Measurements from ENCODE around the gene CLPTM1. TPM values are rescaled to one million over a fixed set of nuclear protein-coding genes. Genes with fewer than 3 reads are reported as not detected.
"Not testable (repeated sequence)": the region's sequence is repeated elsewhere in the genome, so short reads cannot be mapped to it uniquely, and the experiment has no call there.

CLPTM1 gene
- total RNA-seq, 1 donor from 2014 or later: 40.7 TPM

- Histone ChIP-seq H3K4me3 (ENCODE audit: low read length in 3 of 3) (no peak overlapping the region), H3K36me3 (ENCODE audit: control insufficient read depth in 3 of 3, insufficient read depth in 3 of 3, low read length in 3 of 3) (peaks cover 50 to 55% (median 51%) of the 10 kb centered on the region in 3 donors), H3K27ac (ENCODE audit: low read depth, low read length) (no peak overlapping the region), H3K9ac (ENCODE audit: low read depth in 1 of 3, low read length in 3 of 3) (no peak overlapping the region), H3K4me1 (ENCODE audit: control insufficient read depth in 3 of 3, insufficient read depth in 3 of 3, low read length in 3 of 3) (no peaks in the 10 kb centered on the region), H3K9me3 (ENCODE audit: control insufficient read depth in 3 of 3, low read length in 3 of 3) (no peaks in the 10 kb centered on the region), H3K27me3 (ENCODE audit: control insufficient read depth in 3 of 3, insufficient read depth in 3 of 3, low read length in 3 of 3) (no peaks in the 10 kb centered on the region)
These were observed 35.8 kb downstream of the CLPTM1 start for GRCh38 chr19:44990966-44991365.

DNA sequence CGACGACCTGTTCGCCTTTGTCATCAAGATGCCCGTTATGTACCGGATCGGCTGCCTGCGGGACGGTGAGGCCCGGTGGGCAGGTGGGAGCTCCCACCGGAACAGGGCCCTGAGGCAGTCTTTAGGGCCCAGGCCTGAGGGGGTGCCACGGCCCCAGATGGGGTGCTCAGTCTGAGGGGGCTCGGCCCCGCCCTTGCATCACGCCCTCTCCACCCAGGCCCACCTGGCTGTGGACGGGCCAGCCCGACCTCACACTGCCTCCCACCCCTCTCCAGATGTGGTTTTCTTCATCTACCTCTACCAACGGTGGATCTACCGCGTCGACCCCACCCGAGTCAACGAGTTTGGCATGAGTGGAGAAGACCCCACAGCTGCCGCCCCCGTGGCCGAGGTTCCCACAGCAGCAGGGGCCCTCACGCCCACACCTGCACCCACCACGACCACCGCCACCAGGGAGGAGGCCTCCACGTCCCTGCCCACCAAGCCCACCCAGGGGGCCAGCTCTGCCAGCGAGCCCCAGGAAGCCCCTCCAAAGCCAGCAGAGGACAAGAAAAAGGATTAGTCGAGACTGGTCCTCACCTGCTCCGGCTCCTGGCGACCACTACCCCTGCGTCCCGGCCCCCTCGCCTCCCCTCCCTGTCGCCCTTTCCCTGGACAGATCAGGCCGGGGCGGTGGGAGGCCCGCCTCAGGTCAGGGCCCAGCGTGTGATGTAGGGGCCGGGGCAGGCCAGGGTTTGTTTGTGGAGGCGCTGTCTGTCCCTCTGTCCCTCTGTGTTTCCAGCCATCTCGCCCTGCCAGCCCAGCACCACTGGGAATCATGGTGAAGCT, 37.4 kb downstream of the CLPTM1 start:
- no peak overlapping the region for H3K9ac ChIP-seq (ENCODE audit: low read depth in 1 of 3, low read length in 3 of 3)

GRCh38 chr19:44993526-44993925, 38.3 kb downstream of the CLPTM1 start:
- Histone ChIP-seq H3K27me3 (ENCODE audit: control insufficient read depth in 3 of 3, insufficient read depth in 3 of 3, low read length in 3 of 3) (no peaks in the 10 kb centered on the region), H3K27ac (ENCODE audit: low read depth, low read length) (no peak overlapping the region), H3K9ac (ENCODE audit: low read depth in 1 of 3, low read length in 3 of 3) (no peak overlapping the region), H3K9me3 (ENCODE audit: control insufficient read depth in 3 of 3, low read length in 3 of 3) (no peaks in the 10 kb centered on the region), H3K4me1 (ENCODE audit: control insufficient read depth in 3 of 3, insufficient read depth in 3 of 3, low read length in 3 of 3) (no peaks in the 10 kb centered on the region), H3K36me3 (ENCODE audit: control insufficient read depth in 3 of 3, insufficient read depth in 3 of 3, low read length in 3 of 3) (peaks cover 32 to 34% (median 32%) of the 10 kb centered on the region in 3 donors), H3K4me3 (ENCODE audit: low read length in 3 of 3) (no peak overlapping the region)

More for the DNA sequence above, 37.4 kb downstream of the CLPTM1 start:
- Histone ChIP-seq H3K4me1 (ENCODE audit: control insufficient read depth in 3 of 3, insufficient read depth in 3 of 3, low read length in 3 of 3) (no peaks in the 10 kb centered on the region), H3K4me3 (ENCODE audit: low read length in 3 of 3) (no peak overlapping the region), H3K36me3 (ENCODE audit: control insufficient read depth in 3 of 3, insufficient read depth in 3 of 3, low read length in 3 of 3) (peaks cover 37 to 41% (median 37%) of the 10 kb centered on the region in 3 donors), H3K27ac (ENCODE audit: low read depth, low read length) (no peak overlapping the region), H3K9me3 (ENCODE audit: control insufficient read depth in 3 of 3, low read length in 3 of 3) (no peaks in the 10 kb centered on the region), H3K27me3 (ENCODE audit: control insufficient read depth in 3 of 3, insufficient read depth in 3 of 3, low read length in 3 of 3) (no peaks in the 10 kb centered on the region)

DNA sequence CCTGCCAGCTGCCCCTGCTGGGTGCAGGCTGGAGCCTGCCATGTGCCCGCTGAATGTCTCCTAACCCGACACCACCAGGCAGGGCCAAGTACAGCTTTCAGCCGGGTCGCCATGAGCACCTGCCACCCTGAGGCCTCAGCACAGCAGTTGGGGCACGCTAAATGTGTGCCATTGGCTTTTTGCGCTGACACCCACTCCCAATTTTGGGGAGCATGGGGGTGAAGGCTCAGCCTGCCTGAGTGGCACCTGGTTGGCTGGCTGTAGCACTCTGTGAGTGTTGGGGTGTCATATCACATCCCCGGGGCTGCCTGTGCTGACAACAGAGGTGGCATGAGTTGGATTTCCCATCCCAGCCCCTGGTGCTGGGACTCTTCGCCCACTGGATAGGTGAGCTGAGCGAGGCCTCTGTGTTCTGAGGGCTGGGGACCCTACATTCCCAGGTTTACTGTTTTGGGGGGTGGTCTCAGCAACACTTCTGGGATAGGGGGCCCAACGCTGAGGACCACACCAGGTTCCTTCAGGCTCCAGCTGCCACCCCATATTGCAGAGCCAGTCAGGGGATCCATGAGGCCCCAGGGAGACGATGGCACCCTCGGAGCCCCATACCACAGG, 38.9 kb downstream of the CLPTM1 start:
- H3K27me3 ChIP-seq (ENCODE audit: control insufficient read depth in 3 of 3, insufficient read depth in 3 of 3, low read length in 3 of 3): no peaks in the 10 kb centered on the region
- H3K27ac ChIP-seq (ENCODE audit: low read depth, low read length): no peak overlapping the region
- H3K36me3 ChIP-seq (ENCODE audit: control insufficient read depth in 3 of 3, insufficient read depth in 3 of 3, low read length in 3 of 3): peaks cover 30 to 31% (median 30%) of the 10 kb centered on the region in 3 donors
- no peak overlapping the region for H3K4me3 ChIP-seq (ENCODE audit: low read length in 3 of 3)
- H3K9ac ChIP-seq (ENCODE audit: low read depth in 1 of 3, low read length in 3 of 3): peak overlapping the region in 1 of 3 donors; percentile 8
- no peaks in the 10 kb centered on the region for H3K9me3 ChIP-seq (ENCODE audit: control insufficient read depth in 3 of 3, low read length in 3 of 3)
- H3K4me1 ChIP-seq (ENCODE audit: control insufficient read depth in 3 of 3, insufficient read depth in 3 of 3, low read length in 3 of 3): no peaks in the 10 kb centered on the region

GRCh38 chr19:44998025-44998424, 42.8 kb downstream of the CLPTM1 start:
- no peaks in the 10 kb centered on the region for H3K36me3 ChIP-seq (ENCODE audit: control insufficient read depth in 3 of 3, insufficient read depth in 3 of 3, low read length in 3 of 3)
- no peaks in the 10 kb centered on the region for H3K27me3 ChIP-seq (ENCODE audit: control insufficient read depth in 3 of 3, insufficient read depth in 3 of 3, low read length in 3 of 3)
- no peak overlapping the region for H3K27ac ChIP-seq (ENCODE audit: low read depth, low read length)
- H3K4me3 ChIP-seq (ENCODE audit: low read length in 3 of 3): no peak overlapping the region
- no peaks in the 10 kb centered on the region for H3K9me3 ChIP-seq (ENCODE audit: control insufficient read depth in 3 of 3, low read length in 3 of 3)
- peaks cover 2 to 13% (median 6%) of the 10 kb centered on the region in 3 donors for H3K4me1 ChIP-seq (ENCODE audit: control insufficient read depth in 3 of 3, insufficient read depth in 3 of 3, low read length in 3 of 3)
- H3K9ac ChIP-seq (ENCODE audit: low read depth in 1 of 3, low read length in 3 of 3): no peak overlapping the region

GRCh38 chr19:44999131-44999925, 44.1 kb downstream of the CLPTM1 start:
- H3K4me1 ChIP-seq (ENCODE audit: control insufficient read depth in 3 of 3, insufficient read depth in 3 of 3, low read length in 3 of 3): peaks cover 2 to 13% (median 6%) of the 10 kb centered on the region in 3 donors
- not testable (repeated sequence) for H3K4me3 ChIP-seq (ENCODE audit: low read length in 3 of 3); H3K27me3 ChIP-seq (ENCODE audit: control insufficient read depth in 3 of 3, insufficient read depth in 3 of 3, low read length in 3 of 3); H3K9me3 ChIP-seq (ENCODE audit: control insufficient read depth in 3 of 3, low read length in 3 of 3); H3K36me3 ChIP-seq (ENCODE audit: control insufficient read depth in 3 of 3, insufficient read depth in 3 of 3, low read length in 3 of 3); H3K27ac ChIP-seq (ENCODE audit: low read depth, low read length); H3K9ac ChIP-seq (ENCODE audit: low read depth in 1 of 3, low read length in 3 of 3)

GRCh38 chr19:45000665-45001064, 45.5 kb downstream of the CLPTM1 start:
- not testable (repeated sequence) for H3K27me3 ChIP-seq (ENCODE audit: control insufficient read depth in 3 of 3, insufficient read depth in 3 of 3, low read length in 3 of 3); H3K9me3 ChIP-seq (ENCODE audit: control insufficient read depth in 3 of 3, low read length in 3 of 3); H3K36me3 ChIP-seq (ENCODE audit: control insufficient read depth in 3 of 3, insufficient read depth in 3 of 3, low read length in 3 of 3)
- Histone ChIP-seq H3K9ac (ENCODE audit: low read depth in 1 of 3, low read length in 3 of 3) (peak overlapping the region in 2 of 3 donors; percentile 45 to 64), H3K27ac (ENCODE audit: low read depth, low read length) (peak overlapping the region; percentile 64), H3K4me3 (ENCODE audit: low read length in 3 of 3) (peak overlapping the region; percentile 66 to 73 (median 67)), H3K4me1 (ENCODE audit: control insufficient read depth in 3 of 3, insufficient read depth in 3 of 3, low read length in 3 of 3) (peaks cover 2 to 13% (median 6%) of the 10 kb centered on the region in 3 donors)

DNA sequence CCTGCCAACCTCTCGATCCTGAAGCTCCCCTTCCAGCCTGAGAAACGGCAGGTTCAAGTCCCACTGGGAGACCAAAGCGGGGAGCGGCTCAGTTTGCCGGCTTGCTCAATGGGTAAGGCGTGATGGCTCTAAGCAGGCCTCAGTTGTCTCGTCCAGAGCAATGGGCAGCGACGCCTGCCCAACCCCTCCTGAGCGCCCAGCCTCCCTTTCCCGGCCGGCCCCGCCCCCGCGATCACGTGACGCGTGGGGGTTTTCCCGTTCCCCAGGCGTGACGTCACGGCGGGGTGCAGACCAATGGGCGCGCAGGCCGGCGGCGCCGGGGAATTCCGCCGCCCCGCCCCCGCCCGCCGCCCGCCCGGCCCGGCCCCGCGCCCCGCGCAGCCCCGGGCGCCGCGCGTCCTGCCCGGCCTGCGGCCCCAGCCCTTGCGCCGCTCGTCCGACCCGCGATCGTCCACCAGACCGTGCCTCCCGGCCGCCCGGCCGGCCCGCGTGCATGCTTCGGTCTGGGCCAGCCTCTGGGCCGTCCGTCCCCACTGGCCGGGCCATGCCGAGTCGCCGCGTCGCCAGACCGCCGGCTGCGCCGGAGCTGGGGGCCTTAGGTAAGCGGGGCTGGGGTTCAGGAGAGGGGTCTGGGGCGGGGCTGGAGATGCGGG, 46.0 kb downstream of the CLPTM1 start, which contains the start of gene RELB:
Gene RELB (plus strand): TSS at position 378 of the 653 bp plus-strand sequence. CDS start 116 bp downstream, at position 494.
- H3K9ac ChIP-seq (ENCODE audit: low read depth in 1 of 3, low read length in 3 of 3): peak within 1 kb of the TSS; percentile 70 to 86 (median 79)
- H3K27me3 ChIP-seq (ENCODE audit: control insufficient read depth in 3 of 3, insufficient read depth in 3 of 3, low read length in 3 of 3): no peaks in the 10 kb centered on the region
- peaks cover 0 to 4% (median 0%) of the 10 kb centered on the region in 3 donors for H3K36me3 ChIP-seq (ENCODE audit: control insufficient read depth in 3 of 3, insufficient read depth in 3 of 3, low read length in 3 of 3)
- peak within 1 kb of the TSS; percentile 67 to 84 (median 70) for H3K4me3 ChIP-seq (ENCODE audit: low read length in 3 of 3)
- no peaks in the 10 kb centered on the region for H3K9me3 ChIP-seq (ENCODE audit: control insufficient read depth in 3 of 3, low read length in 3 of 3)
- H3K4me1 ChIP-seq (ENCODE audit: control insufficient read depth in 3 of 3, insufficient read depth in 3 of 3, low read length in 3 of 3): peaks cover 2 to 13% (median 6%) of the 10 kb centered on the region in 3 donors
- H3K27ac ChIP-seq (ENCODE audit: low read depth, low read length): peak within 1 kb of the TSS; percentile 91

GRCh38 chr19:45003485-45003884, 48.3 kb downstream of the CLPTM1 start:
- Histone ChIP-seq H3K4me1 (ENCODE audit: control insufficient read depth in 3 of 3, insufficient read depth in 3 of 3, low read length in 3 of 3) (peaks cover 2 to 13% (median 6%) of the 10 kb centered on the region in 3 donors), H3K4me3 (ENCODE audit: low read length in 3 of 3) (no peak overlapping the region), H3K27ac (ENCODE audit: low read depth, low read length) (no peak overlapping the region), H3K9ac (ENCODE audit: low read depth in 1 of 3, low read length in 3 of 3) (no peak overlapping the region), H3K27me3 (ENCODE audit: control insufficient read depth in 3 of 3, insufficient read depth in 3 of 3, low read length in 3 of 3) (no peaks in the 10 kb centered on the region), H3K36me3 (ENCODE audit: control insufficient read depth in 3 of 3, insufficient read depth in 3 of 3, low read length in 3 of 3) (peaks cover 0 to 5% (median 0%) of the 10 kb centered on the region in 3 donors), H3K9me3 (ENCODE audit: control insufficient read depth in 3 of 3, low read length in 3 of 3) (no peaks in the 10 kb centered on the region)
